OCI-M2 (cell line): ENCODE data around the gene UBTD2.
"Not testable (repeated sequence)": the region's sequence is repeated elsewhere in the genome, so short reads cannot be mapped to it uniquely, and the experiment has no call there.

Source experiments
- DNase-seq: peaks from one replicate; lab custom pipeline; 2025; ENCODE audit not compliant: unreplicated experiment; lab: John Stamatoyannopoulos, UW

UBTD2 gene

DNA sequence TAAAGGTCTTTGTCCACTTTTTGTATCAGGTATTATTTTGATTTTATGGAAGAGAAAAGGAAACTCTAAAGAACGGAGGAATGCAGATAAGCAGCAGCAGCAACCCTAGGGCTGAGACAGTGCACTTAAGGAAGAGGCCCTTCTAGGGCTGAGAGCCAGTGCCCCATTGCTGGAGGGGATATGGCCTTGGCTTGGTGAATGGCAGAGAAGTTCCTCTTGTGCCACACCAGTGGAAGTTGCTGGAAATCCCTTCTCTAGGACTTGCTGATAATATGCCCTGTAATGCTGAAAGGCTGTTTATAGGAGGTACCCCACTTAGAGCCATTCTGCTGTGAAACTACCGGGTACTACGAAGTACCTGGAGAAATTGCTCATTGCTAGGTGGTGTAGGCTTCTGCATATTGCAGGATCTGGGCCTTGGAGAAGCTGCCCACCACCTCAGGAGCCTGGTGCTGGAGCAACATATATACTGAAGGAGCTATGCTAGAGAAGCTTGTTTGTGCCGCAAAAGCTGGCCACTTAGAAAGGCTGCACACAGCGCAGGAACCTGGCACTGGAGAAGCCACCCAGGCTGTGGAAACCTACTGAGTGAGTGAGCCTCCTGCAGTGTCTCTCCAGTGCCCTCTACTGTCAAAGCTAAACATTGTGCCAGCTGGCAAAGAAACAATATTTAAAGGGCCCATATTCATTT lies 9.6 kb upstream of the UBTD2 start:
- no peak for DNase-seq

DNA sequence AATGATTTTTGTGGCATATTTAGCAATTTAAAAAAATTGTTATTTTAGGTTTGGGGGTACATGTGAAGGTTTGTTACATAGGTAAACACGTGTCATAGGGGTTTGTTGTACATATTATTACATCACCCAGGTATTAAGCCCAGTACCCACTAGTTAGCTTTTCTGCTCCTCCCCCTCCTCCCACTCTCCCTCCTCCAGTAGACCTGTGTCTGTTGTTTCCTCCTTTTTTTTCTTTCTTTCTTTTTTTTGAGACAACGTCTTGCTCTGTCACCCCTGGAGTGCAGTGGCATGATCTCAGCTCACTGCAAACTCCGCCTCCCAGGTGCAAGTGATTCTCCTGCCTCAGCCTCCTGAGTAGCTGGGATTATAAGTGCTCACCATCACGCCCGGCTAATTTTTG lies 8.3 kb upstream of the UBTD2 start:
- not testable (repeated sequence) for DNase-seq

DNA sequence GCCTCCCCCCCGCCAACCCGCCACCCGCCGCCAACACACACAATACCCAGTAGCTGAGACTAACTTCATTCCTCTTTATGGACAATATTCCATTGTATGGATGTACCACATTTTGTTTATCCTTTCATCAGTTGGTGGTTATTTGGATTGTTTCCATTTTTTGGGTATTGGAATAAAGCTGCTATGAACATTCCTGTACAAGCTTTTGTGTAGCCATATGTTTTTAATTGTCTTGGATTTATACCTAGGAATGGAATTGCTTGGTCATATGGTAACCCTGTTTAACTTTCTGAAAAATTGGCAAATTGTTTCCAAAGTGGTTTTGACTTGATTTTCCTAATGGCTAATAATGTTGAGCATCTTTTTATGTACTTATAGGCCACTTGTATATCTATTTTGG lies 4.9 kb upstream of the UBTD2 start:
- no peak for DNase-seq

DNA sequence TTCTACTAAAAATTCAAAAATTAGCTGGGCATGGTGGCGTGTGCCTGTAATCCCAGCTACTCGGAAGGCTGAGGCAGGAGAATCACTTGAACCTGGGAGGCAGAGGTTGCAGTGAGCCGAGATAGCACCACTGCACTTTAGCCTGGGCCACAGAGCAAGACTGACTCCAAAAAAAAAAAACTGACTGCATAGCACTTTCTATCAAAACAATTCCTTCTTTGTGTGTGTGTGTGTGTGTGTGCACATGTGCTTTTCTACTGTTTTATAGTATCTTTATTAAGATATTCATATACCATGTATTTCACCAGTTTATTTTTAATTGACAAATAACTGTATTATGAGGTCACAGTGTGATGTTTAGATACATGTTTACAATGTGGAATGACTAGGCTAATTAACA lies 3.6 kb upstream of the UBTD2 start:
- DNase-seq: not testable (repeated sequence)

DNA sequence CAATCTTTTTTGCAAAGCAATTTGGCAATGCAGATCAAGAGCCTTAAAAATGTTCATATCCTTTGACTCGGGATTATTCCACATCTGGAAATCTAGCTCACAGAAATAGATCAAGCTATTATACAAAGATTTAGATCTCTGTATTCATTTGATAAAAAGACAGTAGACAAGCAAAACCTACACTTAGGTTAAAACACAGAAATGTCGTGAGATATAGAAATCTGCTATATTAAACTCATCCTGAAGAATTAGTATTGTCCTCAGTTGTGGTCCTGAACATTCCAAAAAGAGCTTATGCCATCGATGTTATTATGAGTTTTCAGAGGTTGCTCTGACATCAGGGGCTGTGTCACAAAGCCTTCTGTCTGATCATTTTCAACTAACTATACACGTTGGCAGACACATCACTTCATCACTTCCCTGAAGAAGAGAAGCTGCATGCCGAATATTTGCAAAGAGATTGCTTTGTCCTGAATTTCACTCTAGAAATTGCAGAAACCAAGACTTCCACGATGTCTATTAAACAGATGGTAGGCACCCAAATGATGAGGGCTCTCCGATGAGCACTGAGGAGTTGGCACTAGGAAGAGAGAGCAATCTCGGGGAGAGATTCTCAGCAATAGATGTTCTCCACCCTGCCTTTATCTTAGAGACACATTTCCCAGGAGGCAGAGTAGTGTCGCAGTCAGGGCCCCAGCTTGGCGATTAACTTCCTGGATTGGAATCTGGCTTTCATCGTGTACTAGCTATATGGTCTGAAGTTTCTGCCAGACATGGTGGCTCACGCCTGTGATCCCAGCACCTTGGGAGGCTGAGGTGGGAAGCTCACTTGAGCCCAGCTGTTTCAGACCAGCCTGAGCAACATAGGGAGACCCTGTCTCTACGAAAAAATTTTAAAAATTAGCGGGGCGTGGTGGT lies 1.9 kb upstream of the UBTD2 start:
- DNase-seq: no peak

DNA sequence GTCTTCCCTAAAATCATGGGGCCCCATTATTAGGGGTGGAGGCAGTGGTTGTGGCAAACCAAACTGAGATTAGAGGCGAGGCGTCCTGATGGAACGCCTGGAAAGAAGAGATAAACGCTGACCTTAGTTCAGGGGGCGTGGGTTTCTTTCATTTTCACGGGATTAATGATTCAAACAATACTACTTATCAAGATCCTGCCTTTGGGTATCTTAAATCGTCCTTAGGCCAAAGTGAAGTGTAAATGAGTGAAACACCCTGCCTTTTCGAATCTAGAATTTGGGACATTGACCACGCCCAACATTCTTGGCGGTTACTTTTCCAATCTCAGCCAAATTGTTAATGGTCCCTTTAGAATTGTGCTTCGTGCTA lies 1.0 kb upstream of the UBTD2 start:
- DNase-seq: no peak

DNA sequence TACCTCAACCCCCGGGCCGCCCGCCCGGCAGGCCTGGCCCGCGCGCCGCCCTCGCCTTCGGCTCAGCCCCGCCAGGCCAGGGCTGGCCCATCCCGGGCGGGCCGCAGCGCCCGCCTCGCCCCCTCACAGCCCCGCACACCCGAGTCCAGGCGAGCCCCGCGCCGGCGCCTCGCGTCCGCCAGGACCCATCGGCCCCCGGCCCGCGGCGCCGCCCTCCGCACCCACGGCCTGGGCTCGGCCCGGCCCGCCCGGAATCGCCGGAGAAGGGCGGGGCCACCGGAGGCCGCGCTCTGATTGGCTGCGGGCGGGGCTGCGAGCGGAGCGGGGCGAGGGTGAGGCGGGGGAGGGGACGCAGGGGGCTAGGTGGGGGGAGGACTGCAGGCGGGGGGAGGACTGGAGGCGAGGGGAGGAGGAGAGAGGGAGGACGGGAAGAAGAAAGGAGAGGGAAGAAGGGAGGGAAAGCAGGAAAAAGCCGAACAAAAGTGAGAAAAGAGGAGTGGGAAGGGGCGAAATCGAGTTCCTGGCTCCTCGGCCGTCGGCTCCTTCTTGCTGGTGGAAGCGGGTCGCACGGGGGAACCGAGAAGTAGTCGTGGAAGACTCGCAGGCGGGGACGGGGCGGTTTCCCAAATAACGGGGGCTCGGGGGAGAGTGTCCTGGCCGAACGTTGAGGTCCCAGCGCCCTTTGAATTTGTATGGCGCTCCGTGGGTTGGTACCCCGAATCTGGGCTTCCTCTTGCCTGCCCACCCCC lies 472 bp upstream of the UBTD2 start:
- DNase-seq: no peak

DNA sequence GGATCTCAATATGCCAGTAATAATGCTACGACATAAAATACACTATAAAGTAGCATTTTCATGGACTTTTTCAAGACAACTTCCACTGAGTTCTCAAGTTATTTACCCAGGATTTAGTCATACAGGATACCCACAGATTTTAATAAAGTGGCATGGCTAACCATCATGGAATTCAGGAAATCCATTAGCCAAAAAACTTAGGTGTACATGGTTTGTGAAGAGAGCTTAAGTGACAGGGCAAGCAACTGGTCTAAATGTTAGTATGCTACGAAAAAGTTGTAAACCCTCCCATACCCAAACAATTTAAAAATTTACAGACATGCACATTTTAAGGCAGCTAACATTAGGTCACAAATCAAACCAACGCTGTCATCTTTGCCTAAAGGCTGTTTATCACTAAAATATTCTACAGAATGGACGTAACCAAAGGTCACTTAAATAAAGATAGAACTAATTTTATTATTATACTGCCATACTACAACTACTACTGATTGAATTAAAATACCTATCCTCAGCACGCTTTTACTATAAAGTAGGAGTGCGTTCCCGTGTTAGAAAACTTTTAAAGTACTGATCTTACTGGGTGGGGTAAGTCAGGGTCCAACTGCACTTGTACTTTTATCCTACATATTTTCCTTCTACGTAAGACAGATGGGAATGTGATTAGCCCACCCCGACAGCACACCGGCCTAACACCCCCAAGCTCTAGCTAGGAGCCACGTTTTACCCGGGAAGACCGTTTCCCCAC lies 1.1 kb downstream of the UBTD2 start:
- DNase-seq: no peak

DNA sequence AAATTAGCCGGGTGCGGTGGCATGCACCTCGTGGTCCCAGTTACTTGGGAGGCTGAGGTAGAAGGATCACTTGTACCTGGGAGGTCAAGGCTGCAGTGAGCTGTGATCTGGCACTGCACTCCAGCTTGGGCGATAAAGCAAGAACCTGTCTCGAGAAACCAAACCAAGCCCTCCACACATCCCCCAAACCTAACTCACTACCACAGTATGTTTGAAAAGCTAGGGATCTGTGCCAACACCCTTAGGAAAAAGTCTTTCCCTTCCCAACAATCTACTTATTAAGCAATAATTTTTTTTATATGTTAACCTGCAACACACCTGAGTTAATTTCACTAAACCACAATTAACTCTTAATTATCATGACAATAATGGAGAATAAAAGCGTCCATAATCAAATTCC lies 2.2 kb downstream of the UBTD2 start:
- DNase-seq: no peak

DNA sequence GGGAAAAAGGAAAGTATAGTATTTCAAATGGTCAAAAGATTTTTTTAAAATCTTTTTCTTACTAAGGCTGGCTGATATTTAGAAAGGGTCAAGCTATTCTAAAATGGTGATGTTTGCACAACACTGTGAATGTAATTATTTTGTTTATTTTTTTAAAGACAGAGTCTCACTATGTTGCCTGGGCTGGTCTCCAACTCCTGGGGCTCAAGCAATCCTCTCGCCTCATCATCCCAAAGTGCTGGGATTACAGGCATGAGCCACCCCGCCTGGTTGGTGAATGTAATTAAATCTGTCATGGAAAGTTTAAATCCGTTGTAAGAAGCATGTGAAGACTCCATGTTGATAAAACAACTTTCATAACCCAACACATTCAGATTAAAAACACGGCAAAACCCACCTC lies 2.6 kb downstream of the UBTD2 start:
- DNase-seq: no peak

DNA sequence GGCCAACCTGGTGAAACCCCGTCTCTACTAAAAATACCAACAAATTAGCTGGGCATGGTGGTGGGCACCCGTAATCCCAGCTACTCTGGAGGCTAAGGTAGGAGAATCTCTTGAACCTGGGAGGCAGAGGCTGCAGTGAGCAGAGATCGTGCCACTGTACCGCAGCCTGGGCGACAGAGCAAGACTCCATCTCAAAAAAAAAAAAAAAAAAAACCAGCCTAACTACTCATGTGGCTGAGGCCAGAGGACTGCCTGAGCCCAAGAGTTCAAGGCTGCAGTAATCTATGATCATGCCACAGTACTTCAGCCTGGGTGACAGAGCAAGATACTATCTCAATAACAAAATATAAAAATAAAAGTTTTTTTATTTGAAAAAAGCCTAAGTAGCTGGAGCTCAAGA lies 3.2 kb downstream of the UBTD2 start:
- no peak for DNase-seq

DNA sequence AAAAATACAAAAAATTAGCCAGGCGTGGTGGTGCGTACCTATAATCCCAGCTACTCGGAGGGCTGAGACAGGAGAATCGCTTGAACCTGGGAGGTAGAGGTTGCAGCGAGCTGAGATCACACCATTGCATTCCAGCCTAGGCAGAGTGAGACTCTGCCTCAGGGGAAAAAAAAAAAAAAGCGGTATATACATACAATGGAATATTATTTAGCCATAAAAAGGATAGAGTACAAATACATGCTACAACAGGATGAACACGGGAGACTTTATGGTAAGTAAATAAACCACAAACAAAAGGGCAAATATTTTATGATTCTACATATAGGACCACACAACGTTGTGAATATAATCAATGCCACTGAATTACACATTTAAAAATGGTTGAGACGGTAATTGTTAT lies 5.2 kb downstream of the UBTD2 start:
- DNase-seq: no peak

DNA sequence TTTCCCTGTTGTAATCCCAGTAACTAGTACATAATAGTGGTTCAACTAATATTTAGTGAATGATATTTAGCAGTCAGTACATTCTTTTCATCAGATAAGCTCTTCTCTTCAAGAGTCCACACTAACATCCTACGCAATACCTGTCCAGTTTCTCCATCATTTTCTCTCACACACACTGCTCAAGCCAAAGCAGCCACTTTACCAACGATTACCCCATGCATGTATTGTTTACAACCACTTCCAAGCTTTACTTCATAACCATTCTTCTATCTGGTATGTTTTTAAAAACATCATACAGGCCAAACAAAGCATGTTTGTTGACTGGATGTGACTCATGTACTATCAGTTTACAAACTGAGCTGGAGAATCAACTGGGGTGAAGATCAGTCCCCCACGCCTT lies 7.3 kb downstream of the UBTD2 start:
- DNase-seq: no peak

DNA sequence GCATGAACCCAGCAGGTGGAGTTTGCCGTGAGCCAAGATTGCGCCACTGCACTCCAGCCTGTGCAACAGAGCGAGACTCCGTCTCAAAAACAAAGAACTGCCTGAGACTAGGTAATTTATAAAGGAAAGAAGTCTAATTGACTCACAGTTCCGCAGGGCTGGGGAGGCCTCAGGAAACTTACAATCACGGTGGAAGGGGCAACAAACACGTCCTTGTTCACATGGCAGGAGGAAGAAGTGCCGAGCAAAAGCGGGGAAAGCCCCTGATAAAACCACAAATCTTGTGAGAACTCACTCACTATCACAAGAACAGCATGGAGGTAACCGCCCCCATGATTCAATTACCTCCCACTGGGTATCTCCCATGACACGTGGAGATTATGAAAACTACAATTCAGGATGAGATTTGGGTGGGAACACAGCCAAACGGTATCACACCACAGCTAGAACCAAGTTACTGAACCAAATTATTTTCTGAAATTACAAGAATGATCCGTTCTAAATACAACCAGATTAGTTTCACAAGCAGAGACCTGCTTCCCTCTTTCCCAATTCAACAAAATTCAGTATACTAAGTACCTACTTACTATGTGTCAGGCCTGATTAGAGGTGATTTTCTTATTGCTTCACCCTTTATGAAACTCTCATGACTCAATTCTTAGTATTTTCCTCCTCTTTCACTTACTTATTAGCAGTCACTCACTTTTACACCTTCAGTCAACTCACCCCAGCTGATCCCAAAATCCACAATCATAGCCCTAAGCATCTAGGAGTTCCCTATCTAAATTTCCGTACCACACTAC lies 8.4 kb downstream of the UBTD2 start:
- DNase-seq: no peak

DNA sequence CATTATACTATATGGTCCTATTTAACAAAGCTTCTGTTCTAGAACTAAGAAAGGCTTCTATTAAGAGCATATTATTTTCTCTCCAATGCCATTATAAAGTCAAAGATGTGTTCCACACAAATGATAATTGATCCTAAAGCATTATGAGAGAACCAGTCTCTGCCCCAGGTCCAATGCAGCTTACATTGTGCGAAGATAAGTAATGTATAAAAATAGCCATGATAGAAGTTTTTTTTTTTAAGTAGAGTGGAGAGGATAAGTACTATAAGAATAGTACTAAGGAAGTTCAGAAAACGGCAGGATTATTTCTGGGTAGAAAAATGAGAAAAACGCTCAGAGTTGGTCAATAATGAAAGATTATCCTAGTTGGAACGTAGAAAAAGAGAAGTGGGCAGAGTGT lies 15.6 kb downstream of the UBTD2 start:
- DNase-seq: no peak

DNA sequence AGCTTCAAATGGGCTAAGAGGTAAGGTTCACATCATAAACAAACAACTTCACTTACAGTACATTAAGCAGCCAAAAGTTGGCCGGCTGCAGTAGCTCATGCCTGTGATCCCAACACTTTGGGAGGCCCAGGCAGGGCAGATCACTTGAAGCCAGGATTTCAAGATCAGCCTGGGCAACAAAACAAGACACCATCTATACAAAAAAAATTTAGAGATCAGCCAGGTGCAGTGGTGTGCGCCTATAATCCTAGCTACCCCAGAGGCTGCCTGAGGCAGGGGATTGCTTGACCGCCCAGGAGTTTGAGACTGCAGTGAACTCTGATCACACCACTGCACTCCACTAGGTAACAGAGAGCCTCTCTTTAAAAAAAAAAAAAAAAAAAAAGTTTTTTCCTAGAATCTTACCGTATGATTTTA lies 16.9 kb downstream of the UBTD2 start:
- no peak for DNase-seq

DNA sequence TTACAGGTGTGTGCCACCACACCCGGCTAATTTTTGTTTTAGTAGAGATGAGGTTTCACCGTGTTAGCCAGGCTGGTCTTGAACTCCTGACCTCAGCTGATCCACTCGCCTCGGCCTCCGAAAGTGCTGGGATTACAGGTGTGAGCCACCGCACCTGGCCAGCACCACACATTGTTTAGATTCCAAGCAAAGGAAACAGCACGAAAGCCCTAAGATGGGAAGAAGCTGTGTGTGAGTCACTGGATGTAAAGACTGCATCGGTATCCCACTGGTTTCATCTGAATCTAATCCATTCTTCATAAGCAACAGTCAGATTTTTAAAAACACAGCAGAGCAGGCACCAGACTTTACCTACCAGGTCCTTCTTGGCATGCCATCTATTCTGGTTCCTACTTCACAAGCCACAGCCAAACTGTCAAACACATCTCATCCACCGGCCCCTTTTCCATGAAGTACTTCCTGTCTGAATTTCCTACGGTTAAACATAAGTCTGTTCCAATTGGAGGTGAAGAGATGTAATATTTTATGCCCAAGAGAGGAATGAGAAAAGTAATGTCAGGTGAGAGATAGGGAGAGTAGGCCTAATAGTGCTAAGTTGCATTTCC lies 17.4 kb downstream of the UBTD2 start:
- DNase-seq: no peak

DNA sequence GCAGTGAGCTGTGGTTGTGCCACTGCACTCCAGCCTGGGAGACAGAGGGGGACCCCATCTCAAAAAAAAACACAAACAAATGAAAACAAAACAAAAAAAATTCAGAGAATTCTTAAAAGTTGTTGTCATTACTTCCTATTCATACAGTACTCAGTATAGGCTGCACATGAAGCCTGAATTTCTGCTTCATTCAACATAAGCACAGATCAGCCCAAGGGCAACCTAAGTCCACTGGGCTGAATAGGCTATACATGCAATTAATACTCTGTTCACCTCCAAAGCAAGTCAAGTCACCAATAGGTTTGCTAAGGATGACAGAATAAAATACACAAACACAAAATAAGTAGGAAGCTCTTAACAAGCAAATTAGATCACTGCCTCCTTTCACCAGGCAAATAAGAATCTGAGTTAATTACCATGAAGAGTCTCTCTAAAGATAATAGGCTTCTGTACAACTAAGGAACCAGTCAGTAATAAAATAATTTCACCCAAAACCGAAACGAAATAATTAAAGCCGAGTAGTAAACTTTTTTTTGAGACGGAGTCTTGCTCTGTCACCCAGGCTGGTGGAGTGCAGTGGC lies 18.7 kb downstream of the UBTD2 start:
- DNase-seq: no peak

DNA sequence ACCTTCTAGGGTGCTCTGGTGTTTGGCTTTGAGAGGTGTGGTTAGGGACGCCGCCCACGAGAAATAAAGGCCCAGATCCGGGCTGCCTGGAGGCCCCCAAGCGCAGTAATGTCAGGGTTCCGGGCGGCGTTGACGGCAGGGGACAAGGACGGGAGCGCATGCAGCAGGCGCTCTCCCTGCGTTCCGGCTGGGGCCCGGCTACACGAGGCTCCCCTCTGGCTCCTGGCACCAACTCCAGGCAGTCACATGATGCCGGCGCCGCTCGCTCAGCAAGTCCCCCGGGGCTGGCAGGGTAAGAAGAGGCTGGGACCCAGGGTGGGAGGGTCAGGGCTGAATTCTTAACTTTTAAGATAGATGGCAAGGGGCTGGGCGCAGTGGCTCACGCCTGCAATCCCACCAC lies 28.1 kb downstream of the UBTD2 start:
- DNase-seq: no peak

DNA sequence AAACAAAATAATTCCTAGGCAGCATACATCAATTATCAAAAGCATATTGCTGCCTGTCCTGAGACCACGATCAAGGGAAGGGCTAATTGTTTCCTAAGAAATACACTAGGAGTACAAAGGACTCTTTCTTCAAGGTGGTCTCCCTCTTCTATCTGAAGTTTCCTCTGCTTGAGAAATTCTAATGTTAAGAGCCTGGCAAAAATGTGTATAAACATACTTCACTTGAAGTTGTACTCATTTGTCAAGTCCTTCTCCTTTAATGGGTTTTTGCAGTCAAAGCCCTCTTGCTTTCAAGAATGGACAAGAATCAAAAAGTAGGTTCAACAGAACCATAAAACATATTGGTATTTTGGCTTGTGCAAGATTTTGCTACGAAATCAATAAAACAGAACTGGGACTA lies 31.1 kb downstream of the UBTD2 start:
- DNase-seq: no peak
